ENCODE measurements around the gene DCHS1. TPM values are rescaled to one million over a fixed set of nuclear protein-coding genes. Genes with fewer than 3 reads are reported as not detected.
"Not testable (repeated sequence)": the region's sequence is repeated elsewhere in the genome, so short reads cannot be mapped to it uniquely, and the experiment has no call there.

The DCHS1 gene, protein sequence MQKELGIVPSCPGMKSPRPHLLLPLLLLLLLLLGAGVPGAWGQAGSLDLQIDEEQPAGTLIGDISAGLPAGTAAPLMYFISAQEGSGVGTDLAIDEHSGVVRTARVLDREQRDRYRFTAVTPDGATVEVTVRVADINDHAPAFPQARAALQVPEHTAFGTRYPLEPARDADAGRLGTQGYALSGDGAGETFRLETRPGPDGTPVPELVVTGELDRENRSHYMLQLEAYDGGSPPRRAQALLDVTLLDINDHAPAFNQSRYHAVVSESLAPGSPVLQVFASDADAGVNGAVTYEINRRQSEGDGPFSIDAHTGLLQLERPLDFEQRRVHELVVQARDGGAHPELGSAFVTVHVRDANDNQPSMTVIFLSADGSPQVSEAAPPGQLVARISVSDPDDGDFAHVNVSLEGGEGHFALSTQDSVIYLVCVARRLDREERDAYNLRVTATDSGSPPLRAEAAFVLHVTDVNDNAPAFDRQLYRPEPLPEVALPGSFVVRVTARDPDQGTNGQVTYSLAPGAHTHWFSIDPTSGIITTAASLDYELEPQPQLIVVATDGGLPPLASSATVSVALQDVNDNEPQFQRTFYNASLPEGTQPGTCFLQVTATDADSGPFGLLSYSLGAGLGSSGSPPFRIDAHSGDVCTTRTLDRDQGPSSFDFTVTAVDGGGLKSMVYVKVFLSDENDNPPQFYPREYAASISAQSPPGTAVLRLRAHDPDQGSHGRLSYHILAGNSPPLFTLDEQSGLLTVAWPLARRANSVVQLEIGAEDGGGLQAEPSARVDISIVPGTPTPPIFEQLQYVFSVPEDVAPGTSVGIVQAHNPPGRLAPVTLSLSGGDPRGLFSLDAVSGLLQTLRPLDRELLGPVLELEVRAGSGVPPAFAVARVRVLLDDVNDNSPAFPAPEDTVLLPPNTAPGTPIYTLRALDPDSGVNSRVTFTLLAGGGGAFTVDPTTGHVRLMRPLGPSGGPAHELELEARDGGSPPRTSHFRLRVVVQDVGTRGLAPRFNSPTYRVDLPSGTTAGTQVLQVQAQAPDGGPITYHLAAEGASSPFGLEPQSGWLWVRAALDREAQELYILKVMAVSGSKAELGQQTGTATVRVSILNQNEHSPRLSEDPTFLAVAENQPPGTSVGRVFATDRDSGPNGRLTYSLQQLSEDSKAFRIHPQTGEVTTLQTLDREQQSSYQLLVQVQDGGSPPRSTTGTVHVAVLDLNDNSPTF (N-terminal part only)
- 36.1 TPM for polyA plus RNA-seq (ENCODE audit: insufficient read length)
- long read RNA-seq, donor 1, partial matches to known transcripts = 5 of 5 reads
- long read RNA-seq, donor 1, other reads (novel, unspliced or antisense) = 0 of 5 reads
- long read RNA-seq, donor 2 = 0 reads
- long read RNA-seq, donor 3, partial matches to known transcripts = 71 of 71 reads
- long read RNA-seq, donor 3, other reads (novel, unspliced or antisense) = 0 of 71 reads
- long read RNA-seq, donor 4 = 0 reads
- long read RNA-seq, donor 5, full-length matches to known transcripts = 1 of 1 reads
- long read RNA-seq, donor 5, partial matches to known transcripts = 0 of 1 reads
- long read RNA-seq, donor 5, other reads (novel, unspliced or antisense) = 0 of 1 reads
- long read RNA-seq, donor 6, partial matches to known transcripts = 6 of 6 reads
- long read RNA-seq, donor 6, other reads (novel, unspliced or antisense) = 0 of 6 reads
- long read RNA-seq, donor 7, partial matches to known transcripts = 10 of 10 reads
- long read RNA-seq, donor 7, other reads (novel, unspliced or antisense) = 0 of 10 reads
- long read RNA-seq, donor 8 = 0 reads

- no peak for DNase-seq
Observed at GRCh38 chr11:6655790-6656583, at the start of gene DCHS1. DCHS1 (minus strand) TSS chr11:6655809; CDS start chr11:6641613, 14,196 bp downstream.

GRCh38 chr11:6703247-6704063 lies 47.8 kb upstream of the DCHS1 start:
- DNase-seq = peak; percentile 25

DNA sequence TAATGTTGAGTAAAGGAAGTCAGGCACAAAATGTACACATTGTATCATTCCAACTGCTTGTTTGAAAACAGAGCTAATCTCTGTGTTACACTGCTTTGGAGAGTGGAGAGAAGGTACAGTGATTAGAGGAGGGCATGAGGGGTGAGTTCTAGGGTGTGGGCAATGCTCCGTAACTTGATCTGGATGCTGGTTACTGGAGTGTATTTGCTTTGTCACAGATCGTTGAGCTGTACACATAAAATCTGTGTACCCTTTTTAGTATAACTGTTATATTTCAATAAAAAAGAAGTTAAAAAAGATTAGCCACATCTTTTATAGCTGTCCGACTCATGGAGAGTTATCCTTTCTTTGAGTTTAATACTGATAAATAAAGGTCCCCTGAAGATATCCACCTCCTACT lies 46.3 kb upstream of the DCHS1 start:
- DNase-seq = not testable (repeated sequence)

DNA sequence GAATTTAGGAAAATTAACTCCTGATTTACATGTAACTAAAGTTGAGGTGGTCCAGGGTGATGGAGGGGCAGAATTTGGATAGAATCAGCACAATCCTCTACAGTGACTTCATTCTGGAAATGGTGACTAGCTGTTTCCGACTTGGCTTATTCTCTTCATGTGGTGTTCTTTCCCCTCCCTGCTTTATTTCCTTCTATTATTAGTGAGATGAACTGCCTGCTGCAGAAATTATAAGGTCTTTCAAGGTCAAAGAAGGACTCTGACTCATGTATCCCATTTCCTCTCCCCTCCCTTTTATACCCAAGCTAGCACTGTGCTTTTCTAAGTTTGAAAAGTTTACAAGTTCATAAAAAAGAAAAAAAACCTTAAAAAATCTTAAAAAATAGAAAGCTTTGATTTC lies 39.8 kb upstream of the DCHS1 start:
- DNase-seq = no peak

- no peak for DNase-seq
Observed at GRCh38 chr11:6694229-6694535, 38.6 kb upstream of the DCHS1 start.

- no peak for DNase-seq
Observed at GRCh38 chr11:6693342-6694228, 38.0 kb upstream of the DCHS1 start.

- DNase-seq = no peak
Observed at GRCh38 chr11:6692128-6692527, 36.5 kb upstream of the DCHS1 start.

DNA sequence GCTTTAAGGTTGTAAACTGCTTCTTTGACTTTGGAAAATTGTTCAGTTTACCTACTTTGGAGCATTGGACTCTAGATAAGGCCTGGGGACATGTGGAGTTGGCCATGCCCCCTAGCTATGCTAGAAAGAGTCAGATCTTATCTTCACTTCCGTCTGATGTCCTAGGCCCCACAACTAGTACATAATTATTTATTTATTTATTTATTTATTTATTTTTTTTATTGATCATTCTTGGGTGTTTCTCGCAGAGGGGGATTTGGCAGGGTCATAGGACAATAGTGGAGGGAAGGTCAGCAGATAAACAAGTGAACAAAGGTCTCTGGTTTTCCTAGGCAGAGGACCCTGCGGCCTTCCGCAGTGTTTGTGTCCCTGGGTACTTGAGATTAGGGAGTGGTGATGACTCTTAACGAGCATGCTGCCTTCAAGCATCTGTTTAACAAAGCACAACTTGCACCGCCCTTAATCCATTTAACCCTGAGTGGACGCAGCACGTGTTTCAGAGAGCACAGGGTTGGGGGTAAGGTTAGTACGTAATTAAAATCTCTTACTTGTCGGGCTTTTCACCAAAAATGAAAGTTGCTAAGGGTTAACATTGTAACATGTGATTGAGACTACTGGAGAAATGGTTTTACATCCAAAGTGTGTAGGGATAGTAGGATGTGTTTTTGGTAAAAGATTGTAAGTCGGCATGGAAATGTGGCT lies 35.0 kb upstream of the DCHS1 start:
- not testable (repeated sequence) for DNase-seq

DNA sequence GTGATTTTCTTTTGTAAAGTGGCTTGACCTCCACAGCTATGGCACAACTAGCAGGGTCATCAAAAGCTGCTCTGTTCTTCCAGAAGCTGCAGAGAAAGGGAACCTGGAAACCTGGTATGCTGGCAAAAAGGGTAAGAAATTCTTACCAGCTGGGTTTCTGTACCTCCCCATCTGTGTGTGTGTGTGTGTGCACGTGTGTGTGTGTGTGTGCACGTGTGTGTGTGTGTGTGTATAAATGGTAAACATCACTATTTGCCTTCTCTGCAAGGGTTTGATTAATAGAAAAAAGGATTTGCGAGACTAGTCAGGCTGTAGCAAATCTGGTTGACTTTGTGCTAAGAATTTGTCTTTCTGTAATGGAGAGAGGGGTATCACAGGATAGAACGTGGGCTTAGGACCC lies 32.3 kb upstream of the DCHS1 start:
- no peak for DNase-seq

GRCh38 chr11:6686006-6686405 lies 30.4 kb upstream of the DCHS1 start:
- DNase-seq = no peak

DNA sequence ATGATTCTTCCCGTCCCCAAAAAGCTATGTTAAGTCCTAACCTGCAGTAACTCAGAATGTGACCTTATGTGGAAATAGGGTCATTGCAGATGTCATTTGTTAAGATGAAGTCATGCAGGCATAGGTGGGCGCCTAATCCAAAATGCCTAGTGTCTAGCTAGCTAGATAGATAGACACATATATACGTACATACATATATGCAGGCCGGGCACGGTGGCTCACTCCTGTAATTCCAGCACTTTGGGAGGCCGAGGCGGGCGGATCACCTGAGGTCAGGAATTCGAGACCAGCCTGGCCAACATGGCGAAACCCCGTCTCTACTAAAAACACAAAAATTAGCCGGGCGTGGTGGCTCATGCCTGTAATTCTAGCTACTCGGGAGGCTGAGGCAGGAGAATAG lies 28.5 kb upstream of the DCHS1 start:
- not testable (repeated sequence) for DNase-seq

DNA sequence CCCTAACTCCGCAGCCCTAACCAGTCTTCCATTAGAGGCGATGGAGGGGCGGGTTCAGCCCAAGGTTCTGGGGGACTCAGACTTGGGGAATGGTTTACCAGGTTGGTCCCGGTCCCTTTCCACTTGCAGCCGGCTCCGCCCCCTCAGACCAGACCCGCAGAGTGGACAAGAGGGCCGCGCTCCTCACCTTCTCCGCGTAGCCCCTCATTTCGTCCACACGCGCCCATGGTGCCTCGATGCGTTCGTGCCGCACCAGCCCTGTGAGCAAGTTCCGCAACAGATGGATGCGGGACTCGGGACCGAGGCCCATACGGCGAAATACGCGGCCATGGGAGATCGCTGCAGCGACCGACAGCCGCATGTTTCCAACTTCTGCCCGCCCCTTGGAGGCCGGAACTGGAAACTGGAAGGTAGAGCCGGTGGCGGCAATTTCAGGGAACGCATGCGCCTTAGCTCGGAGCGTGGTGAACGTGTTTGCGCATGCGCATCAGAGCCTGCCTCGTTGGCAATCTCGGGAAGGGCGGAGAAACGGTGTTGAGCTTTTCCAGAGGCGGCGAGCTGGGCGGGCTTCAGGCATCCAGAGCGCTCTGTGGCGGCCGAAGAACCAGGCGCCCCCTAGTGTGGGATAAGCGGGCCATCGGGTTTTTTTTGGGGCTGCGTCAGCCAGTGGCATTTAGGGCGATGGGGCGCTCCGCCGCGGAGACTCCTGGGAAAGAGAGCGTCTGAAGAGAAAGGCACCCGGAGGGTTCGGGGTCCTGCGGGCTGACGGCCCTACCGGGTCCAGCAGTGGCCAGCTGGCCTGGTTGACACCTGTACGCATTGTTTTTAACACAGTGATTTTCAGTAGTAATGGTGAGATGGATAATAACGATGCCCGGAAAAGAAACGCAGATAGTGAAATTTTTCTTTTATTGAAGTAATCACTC lies 27.6 kb upstream of the DCHS1 start, which contains the start of gene MRPL17:
Gene MRPL17 (minus strand): TSS at position 405 of the 926 bp plus-strand sequence. CDS start 44 bp downstream, at position 361.
- DNase-seq = peak; percentile 100

DNA sequence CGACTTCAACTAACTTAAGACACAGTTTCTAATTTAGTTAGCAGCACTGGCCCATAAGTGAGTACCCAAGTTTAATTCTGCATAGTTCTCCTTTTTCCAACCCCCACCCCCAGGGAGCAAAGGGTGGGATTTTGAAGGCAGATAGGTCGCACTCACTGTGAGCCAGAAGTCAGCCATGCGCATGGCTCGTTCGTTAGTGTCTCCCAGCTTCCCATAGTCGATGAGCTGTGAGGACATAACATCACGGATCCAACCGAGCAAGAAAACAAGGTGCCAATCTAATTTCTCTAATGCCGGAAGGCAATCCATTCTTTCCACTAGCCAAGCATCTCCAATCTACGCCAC lies 27.0 kb upstream of the DCHS1 start:
- no peak for DNase-seq

GRCh38 chr11:6681949-6682348 lies 26.3 kb upstream of the DCHS1 start:
- DNase-seq = peak; percentile 6

GRCh38 chr11:6681505-6681904 lies 25.9 kb upstream of the DCHS1 start:
- no peak for DNase-seq

DNA sequence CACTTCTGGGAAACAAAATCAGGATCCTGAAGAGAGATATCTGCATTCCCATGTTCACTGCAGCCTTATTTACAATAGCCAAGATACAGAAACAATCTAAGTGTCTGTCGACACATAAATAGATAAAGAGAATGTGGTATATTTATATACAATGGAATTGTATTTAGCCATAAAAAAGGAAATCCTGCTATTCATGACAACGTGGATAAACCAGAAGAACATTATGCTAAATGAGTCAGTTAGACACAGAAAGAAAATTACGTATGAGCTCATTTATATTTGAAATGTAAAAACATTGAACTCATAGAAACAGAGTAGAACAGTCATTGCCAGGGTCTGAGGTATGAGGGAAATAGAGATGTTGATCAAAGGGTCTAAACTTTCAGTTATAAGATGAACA lies 21.4 kb upstream of the DCHS1 start:
- no peak for DNase-seq

GRCh38 chr11:6674862-6675261 lies 19.3 kb upstream of the DCHS1 start:
- no peak for DNase-seq

All from left kidney (tissue), 8 donors.